ENCODE measurements around the gene TTLL11.

The TTLL11 gene

GRCh38 chr9:121943463-121943862 lies 149.6 kb downstream of the TTLL11 start:
- no peak for DNase-seq
- no peak for TF ChIP-seq CTCF (IDR thresholded peaks at IDR 0.05; ENCODE audit: low read depth, low read length)
- no peaks in the 10 kb centered on the region for H3K27me3 ChIP-seq (ENCODE audit: insufficient read depth, low read depth, severe bottlenecking)
- H3K4me3 ChIP-seq (ENCODE audit: low read depth, low read length) = no peak overlapping the region
- H3K27ac ChIP-seq = no peak overlapping the region
- no peaks in the 10 kb centered on the region for H3K9me3 ChIP-seq (ENCODE audit: severe bottlenecking)
- H3K36me3 ChIP-seq = no peaks in the 10 kb centered on the region

- no peak overlapping the region for H3K27ac ChIP-seq
- H3K27me3 ChIP-seq (ENCODE audit: insufficient read depth, low read depth, severe bottlenecking) = no peaks in the 10 kb centered on the region
- H3K9me3 ChIP-seq (ENCODE audit: severe bottlenecking) = no peaks in the 10 kb centered on the region
- no peak overlapping the region for H3K4me3 ChIP-seq (ENCODE audit: low read depth, low read length)
- TF ChIP-seq CTCF (IDR thresholded peaks at IDR 0.05; ENCODE audit: low read depth, low read length) = no peak
- no peaks in the 10 kb centered on the region for H3K36me3 ChIP-seq
- DNase-seq = no peak
Observed at GRCh38 chr9:121942866-121943382, 150.2 kb downstream of the TTLL11 start.

DNA sequence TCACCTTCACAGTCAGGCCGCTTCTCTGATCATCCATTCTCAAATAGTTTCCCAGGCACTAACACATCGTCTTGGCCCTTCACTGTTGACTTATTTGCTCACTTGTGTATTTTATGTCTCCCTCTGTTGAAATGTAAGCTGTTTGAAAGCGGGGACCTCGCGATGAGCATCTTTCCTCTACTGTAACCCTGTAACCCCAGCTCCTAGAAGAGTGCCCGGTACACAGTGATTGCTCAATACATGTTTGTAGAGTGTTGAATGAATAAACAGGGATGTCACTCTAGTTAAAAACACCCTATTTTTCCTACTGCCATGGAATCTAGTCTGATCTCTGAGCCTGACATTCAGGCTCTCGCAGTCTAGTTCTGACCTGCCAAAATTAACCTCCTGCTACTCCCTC lies 150.8 kb downstream of the TTLL11 start:
- no peak for TF ChIP-seq CTCF (IDR thresholded peaks at IDR 0.05; ENCODE audit: low read depth, low read length)
- Histone ChIP-seq H3K4me3 (ENCODE audit: low read depth, low read length) (no peak overlapping the region), H3K9me3 (ENCODE audit: severe bottlenecking) (no peaks in the 10 kb centered on the region), H3K27me3 (ENCODE audit: insufficient read depth, low read depth, severe bottlenecking) (no peaks in the 10 kb centered on the region), H3K36me3 (no peaks in the 10 kb centered on the region), H3K27ac (no peak overlapping the region)
- no peak for DNase-seq

DNA sequence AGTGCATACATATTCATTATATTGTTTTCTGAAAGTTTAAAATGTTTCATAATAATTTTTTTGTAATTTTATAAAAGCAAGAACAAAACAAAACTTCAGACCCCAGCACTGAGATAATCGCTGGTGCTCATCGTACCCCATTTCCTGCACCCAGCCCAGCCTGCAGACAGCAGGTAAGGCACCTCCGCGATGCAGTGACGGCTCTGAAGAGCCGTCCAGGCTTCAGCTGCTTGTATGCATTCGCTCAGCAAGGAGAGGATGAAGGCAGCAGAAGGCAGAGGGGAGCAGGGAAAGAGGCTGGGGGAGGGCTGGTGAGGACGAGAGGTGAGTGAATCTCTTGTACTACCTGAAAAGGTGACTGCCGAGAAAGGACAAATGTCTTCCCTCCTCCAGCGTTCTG lies 153.5 kb downstream of the TTLL11 start:
- H3K27ac ChIP-seq = no peak overlapping the region
- no peaks in the 10 kb centered on the region for H3K36me3 ChIP-seq
- no peak for DNase-seq
- no peak for TF ChIP-seq CTCF (IDR thresholded peaks at IDR 0.05; ENCODE audit: low read depth, low read length)
- H3K9me3 ChIP-seq (ENCODE audit: severe bottlenecking) = no peaks in the 10 kb centered on the region
- no peaks in the 10 kb centered on the region for H3K27me3 ChIP-seq (ENCODE audit: insufficient read depth, low read depth, severe bottlenecking)
- H3K4me3 ChIP-seq (ENCODE audit: low read depth, low read length) = no peak overlapping the region

DNA sequence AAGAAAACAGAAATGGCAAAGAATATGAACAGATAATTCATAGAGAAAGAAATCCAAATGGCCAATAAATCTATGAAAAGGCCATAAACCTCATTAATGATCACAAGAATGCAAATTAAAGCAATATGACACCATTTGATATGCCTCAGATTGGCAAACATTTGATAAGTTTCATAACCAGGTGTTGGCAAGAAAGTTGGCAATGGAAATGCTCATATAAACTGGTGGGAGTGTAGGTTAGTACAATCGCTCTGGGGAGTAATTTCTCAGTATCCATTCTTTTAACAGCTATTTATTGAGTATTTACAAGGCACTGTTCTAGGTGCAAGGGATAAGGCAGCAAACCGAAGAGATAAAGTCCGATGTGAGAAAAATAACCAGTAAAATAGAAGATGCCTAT lies 154.5 kb downstream of the TTLL11 start:
- Histone ChIP-seq H3K27ac (no peak overlapping the region), H3K4me3 (ENCODE audit: low read depth, low read length) (no peak overlapping the region), H3K27me3 (ENCODE audit: insufficient read depth, low read depth, severe bottlenecking) (no peaks in the 10 kb centered on the region), H3K9me3 (ENCODE audit: severe bottlenecking) (no peaks in the 10 kb centered on the region), H3K36me3 (no peaks in the 10 kb centered on the region)
- no peak for TF ChIP-seq CTCF (IDR thresholded peaks at IDR 0.05; ENCODE audit: low read depth, low read length)
- DNase-seq = no peak

DNA sequence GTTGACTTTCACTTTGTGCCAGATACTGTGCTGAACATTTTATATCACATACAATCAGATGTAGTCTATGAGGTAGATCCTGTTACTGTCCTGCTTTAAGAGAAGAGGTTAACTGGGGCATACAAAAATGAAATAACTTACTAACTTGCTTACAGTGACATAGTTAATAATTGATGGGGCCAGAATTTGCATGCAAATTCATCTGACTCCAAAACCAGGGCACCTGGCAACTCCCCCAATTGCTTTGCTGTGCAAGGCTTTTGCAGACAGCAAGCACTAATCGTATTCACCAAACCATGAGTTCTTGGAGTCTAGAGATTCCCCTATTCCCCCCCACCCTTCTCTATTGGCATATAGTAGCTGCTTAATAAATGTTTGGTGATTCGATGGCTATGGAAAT lies 155.9 kb downstream of the TTLL11 start:
- no peak overlapping the region for H3K4me3 ChIP-seq (ENCODE audit: low read depth, low read length)
- TF ChIP-seq CTCF (IDR thresholded peaks at IDR 0.05; ENCODE audit: low read depth, low read length) = no peak
- no peaks in the 10 kb centered on the region for H3K27me3 ChIP-seq (ENCODE audit: insufficient read depth, low read depth, severe bottlenecking)
- no peak overlapping the region for H3K27ac ChIP-seq
- no peaks in the 10 kb centered on the region for H3K36me3 ChIP-seq
- no peak for DNase-seq
- H3K9me3 ChIP-seq (ENCODE audit: severe bottlenecking) = no peaks in the 10 kb centered on the region

All from WERI-Rb-1 (cell line).